Stomach (tissue), 4 donors: Measurements from ENCODE around the gene CCL3.

ENCODE experiments used
- POLR2A ChIP-seq, 4 donors: fragments of 450-650 bp; IDR thresholded peaks; one replicate each; pipeline ENCODE4 v1.6.1; 2016; ENCODE audit warnings: antibody characterized with exemption in 4 of 4, control low read depth in 2 of 4, mild to moderate bottlenecking in 1 of 4, moderate library complexity in 1 of 4
- POLR2AphosphoS5 ChIP-seq, 3 donors: sonication (generic); formaldehyde crosslinking; IDR thresholded peaks; one replicate each; pipeline ENCODE4 v1.6.1; 2016; ENCODE audit warnings: antibody characterized with exemption in 3 of 3
- TF ChIP-seq, protein P1 (sequence below), 7 experiments: fragments of 450-650 bp in 4 of 7; fragments of 200-600 bp in 3 of 7; sonication (generic) in 3 of 7; IDR thresholded peaks; one replicate each; pipeline ENCODE4 v1.5.1; 2016 to 2019; ENCODE audit warnings: antibody characterized with exemption in 7 of 7, control low read depth in 2 of 7, mild to moderate bottlenecking in 1 of 7

DNA sequence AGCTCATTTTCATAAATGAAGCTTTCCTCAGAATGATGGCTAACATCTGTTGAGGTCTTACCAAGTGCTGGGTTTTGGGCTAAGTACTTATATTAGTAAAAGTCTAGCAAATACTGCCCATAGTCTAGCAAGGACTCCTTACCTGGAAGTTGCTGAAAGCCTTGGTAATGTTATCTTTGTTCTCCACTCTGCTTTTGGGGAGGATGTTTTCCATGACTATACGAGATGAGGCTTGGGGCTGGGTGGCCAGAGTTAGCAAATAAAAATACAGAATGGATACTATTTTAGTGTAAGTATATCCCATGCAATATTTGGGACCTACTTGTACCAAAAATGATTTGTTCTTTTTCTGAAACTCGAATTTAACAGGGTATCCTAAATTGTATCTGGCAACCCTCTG, 18.2 kb downstream of the CCL3 start:
- TF ChIP-seq, protein P1, sequence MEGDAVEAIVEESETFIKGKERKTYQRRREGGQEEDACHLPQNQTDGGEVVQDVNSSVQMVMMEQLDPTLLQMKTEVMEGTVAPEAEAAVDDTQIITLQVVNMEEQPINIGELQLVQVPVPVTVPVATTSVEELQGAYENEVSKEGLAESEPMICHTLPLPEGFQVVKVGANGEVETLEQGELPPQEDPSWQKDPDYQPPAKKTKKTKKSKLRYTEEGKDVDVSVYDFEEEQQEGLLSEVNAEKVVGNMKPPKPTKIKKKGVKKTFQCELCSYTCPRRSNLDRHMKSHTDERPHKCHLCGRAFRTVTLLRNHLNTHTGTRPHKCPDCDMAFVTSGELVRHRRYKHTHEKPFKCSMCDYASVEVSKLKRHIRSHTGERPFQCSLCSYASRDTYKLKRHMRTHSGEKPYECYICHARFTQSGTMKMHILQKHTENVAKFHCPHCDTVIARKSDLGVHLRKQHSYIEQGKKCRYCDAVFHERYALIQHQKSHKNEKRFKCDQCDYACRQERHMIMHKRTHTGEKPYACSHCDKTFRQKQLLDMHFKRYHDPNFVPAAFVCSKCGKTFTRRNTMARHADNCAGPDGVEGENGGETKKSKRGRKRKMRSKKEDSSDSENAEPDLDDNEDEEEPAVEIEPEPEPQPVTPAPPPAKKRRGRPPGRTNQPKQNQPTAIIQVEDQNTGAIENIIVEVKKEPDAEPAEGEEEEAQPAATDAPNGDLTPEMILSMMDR (IDR thresholded peaks at IDR 0.05): no peak
- TF ChIP-seq POLR2A (IDR thresholded peaks at IDR 0.05): no peak
- no peak for TF ChIP-seq POLR2AphosphoS5 (IDR thresholded peaks at IDR 0.05)
